ENCODE data around the gene ADAMTSL3.

DNA sequence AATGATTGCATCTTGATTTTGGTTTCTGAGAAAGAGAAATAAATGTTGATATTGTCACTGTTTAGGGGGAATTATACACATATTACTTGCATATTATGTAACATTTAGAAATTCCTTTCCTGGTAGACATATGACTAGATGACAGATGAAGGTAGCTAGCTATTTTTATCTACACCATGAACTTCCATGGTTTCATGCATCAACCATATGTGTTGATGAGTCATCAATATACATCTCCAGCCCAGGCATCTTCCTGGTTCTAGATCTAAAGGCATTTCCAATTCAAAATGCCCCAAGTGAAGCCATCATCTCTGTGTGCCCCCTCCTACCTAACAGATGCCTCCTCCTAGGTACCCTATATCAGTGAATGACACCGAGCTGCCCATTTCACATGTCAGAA is 9.5 kb upstream of the ADAMTSL3 start:
- TF ChIP-seq POLR2A (IDR thresholded peaks at IDR 0.05), result no peak
- TF ChIP-seq, protein P1, sequence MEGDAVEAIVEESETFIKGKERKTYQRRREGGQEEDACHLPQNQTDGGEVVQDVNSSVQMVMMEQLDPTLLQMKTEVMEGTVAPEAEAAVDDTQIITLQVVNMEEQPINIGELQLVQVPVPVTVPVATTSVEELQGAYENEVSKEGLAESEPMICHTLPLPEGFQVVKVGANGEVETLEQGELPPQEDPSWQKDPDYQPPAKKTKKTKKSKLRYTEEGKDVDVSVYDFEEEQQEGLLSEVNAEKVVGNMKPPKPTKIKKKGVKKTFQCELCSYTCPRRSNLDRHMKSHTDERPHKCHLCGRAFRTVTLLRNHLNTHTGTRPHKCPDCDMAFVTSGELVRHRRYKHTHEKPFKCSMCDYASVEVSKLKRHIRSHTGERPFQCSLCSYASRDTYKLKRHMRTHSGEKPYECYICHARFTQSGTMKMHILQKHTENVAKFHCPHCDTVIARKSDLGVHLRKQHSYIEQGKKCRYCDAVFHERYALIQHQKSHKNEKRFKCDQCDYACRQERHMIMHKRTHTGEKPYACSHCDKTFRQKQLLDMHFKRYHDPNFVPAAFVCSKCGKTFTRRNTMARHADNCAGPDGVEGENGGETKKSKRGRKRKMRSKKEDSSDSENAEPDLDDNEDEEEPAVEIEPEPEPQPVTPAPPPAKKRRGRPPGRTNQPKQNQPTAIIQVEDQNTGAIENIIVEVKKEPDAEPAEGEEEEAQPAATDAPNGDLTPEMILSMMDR (IDR thresholded peaks at IDR 0.05), result no peak

Measured in lower leg skin (tissue), 3 donors.